Measurements from ENCODE around the gene GOLGA5. TPM values are rescaled to one million over a fixed set of nuclear protein-coding genes. Genes with fewer than 3 reads are reported as not detected.
"Not testable (repeated sequence)": the region's sequence is repeated elsewhere in the genome, so short reads cannot be mapped to it uniquely, and the experiment has no call there.

GOLGA5 gene
- total RNA-seq, 1 experiment from 2014 or later: 25.4 TPM

DNA sequence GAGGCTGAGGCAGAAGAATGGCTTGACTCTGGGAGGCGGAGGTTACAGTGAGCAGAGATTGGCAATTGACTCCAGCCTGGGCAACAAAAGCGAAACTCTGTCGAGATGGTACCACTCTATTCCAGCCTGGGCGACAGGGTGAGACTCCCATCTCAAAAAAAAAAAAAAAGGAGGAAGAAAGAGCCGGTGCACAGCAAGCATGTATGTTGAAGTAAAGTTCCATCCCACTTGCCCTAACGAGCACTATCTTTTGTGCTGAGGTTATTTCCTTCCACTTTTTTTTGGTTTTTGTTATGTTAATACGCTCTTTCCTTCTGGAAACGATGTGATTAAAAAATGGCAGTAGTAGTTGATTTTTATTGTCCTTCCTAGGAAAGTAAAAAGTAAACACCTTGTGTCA is 19.5 kb upstream of the GOLGA5 start:
- H2BK12ac ChIP-seq (ENCODE audit: insufficient read length, low read depth, low read length): no peak overlapping the region
- H4K91ac ChIP-seq (ENCODE audit: insufficient read length, low read depth, low read length): no peak overlapping the region
- no peaks in the 10 kb centered on the region for H3K9me3 ChIP-seq (ENCODE audit: control insufficient read depth, low read depth, low read length)
- H3K56ac ChIP-seq (ENCODE audit: insufficient read length, low read depth, low read length): no peak overlapping the region
- Mint-ChIP-seq H3K4me3 (no peak overlapping the region), H3K27me3 (ENCODE audit: low read depth) (peaks cover 8% of the 10 kb centered on the region), H3K36me3 (ENCODE audit: insufficient read depth in 1 of 3, low read depth in 3 of 3) (no peaks in the 10 kb centered on the region), H3K27ac (no peak overlapping the region), H3K4me1 (peaks cover 0 to 3% of the 10 kb centered on the region in 2 experiments; a peak in 1 of 4 replicates), H3K9me3 (no peaks in the 10 kb centered on the region)
- H2BK5ac ChIP-seq (ENCODE audit: insufficient read length, low read length): no peak overlapping the region
- H3K14ac ChIP-seq (ENCODE audit: insufficient read depth, low read length): no peak overlapping the region
- TF ChIP-seq, protein P1, sequence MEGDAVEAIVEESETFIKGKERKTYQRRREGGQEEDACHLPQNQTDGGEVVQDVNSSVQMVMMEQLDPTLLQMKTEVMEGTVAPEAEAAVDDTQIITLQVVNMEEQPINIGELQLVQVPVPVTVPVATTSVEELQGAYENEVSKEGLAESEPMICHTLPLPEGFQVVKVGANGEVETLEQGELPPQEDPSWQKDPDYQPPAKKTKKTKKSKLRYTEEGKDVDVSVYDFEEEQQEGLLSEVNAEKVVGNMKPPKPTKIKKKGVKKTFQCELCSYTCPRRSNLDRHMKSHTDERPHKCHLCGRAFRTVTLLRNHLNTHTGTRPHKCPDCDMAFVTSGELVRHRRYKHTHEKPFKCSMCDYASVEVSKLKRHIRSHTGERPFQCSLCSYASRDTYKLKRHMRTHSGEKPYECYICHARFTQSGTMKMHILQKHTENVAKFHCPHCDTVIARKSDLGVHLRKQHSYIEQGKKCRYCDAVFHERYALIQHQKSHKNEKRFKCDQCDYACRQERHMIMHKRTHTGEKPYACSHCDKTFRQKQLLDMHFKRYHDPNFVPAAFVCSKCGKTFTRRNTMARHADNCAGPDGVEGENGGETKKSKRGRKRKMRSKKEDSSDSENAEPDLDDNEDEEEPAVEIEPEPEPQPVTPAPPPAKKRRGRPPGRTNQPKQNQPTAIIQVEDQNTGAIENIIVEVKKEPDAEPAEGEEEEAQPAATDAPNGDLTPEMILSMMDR (conservative IDR thresholded peaks at IDR 0.05): no peak
- no peak overlapping the region for H3K9ac ChIP-seq (ENCODE audit: extremely low read depth, insufficient read length, low read length)
- H3K27ac ChIP-seq (ENCODE audit: insufficient read length, low read depth, low read length): no peak overlapping the region
- H3K23ac ChIP-seq (ENCODE audit: insufficient read length, low read depth, low read length): no peak overlapping the region
- no peak overlapping the region for H4K5ac ChIP-seq (ENCODE audit: insufficient read length, low read depth, low read length)
- H3K23me2 ChIP-seq (ENCODE audit: insufficient read length, low read depth, low read length, poor library complexity, severe bottlenecking): no peaks in the 10 kb centered on the region
- no peak overlapping the region for H3T11ph ChIP-seq (ENCODE audit: low read length)
- no peaks in the 10 kb centered on the region for H3K79me2 ChIP-seq (ENCODE audit: insufficient read depth, low read length)
- H4K8ac ChIP-seq (replicated peaks; ENCODE audit: insufficient read length, low read depth, low read length): no peak overlapping the region
- no CpG with 5 or more reads among the region's 8 CpGs for WGBS (ENCODE audit: extremely low coverage, insufficient read length, low lambda C conversion rate)
- H2BK120ac ChIP-seq (ENCODE audit: low read depth, low read length, poor library complexity, severe bottlenecking): no peak overlapping the region
- no peak for DNase-seq
- H3K27me3 ChIP-seq (ENCODE audit: insufficient read depth, low read length): no peaks in the 10 kb centered on the region
- H2AFZ ChIP-seq (ENCODE audit: low read length): no peak overlapping the region
- H3K4ac ChIP-seq (ENCODE audit: low read depth, low read length): no peak overlapping the region
- no peak overlapping the region for H2BK15ac ChIP-seq (ENCODE audit: low read depth, low read length)
- H3K4me2 ChIP-seq (ENCODE audit: insufficient read depth, insufficient read length, low read length): no peak overlapping the region
- no peaks in the 10 kb centered on the region for H4K20me1 ChIP-seq (ENCODE audit: control insufficient read depth, insufficient read depth, insufficient read length)
- H2BK20ac ChIP-seq (ENCODE audit: low read depth, low read length, poor library complexity, severe bottlenecking): no peak overlapping the region
- H3K79me1 ChIP-seq (ENCODE audit: insufficient read depth, low read depth, low read length, poor library complexity, severe bottlenecking): no peaks in the 10 kb centered on the region
- H3K4me1 ChIP-seq (ENCODE audit: insufficient read depth, low read length): no peaks in the 10 kb centered on the region; the same call in 1 of the 2 replicates
- H3K18ac ChIP-seq (ENCODE audit: insufficient read length, low read depth, low read length): no peak overlapping the region
- H2AK5ac ChIP-seq (ENCODE audit: insufficient read length, low read length): no peak overlapping the region

- H3K4me1 Mint-ChIP-seq; H2BK12ac ChIP-seq (ENCODE audit: insufficient read length, low read depth, low read length); H3K27me3 Mint-ChIP-seq (ENCODE audit: low read depth); DNase-seq; H3K4me1 ChIP-seq (ENCODE audit: insufficient read depth, low read length); H3K9me3 Mint-ChIP-seq; H3K9ac ChIP-seq (ENCODE audit: extremely low read depth, insufficient read length, low read length); H4K20me1 ChIP-seq (ENCODE audit: control insufficient read depth, insufficient read depth, insufficient read length); H3K9me3 ChIP-seq (ENCODE audit: control insufficient read depth, low read depth, low read length); H2AK5ac ChIP-seq (ENCODE audit: insufficient read length, low read length); H2BK120ac ChIP-seq (ENCODE audit: low read depth, low read length, poor library complexity, severe bottlenecking); H3K27ac Mint-ChIP-seq; H3K23ac ChIP-seq (ENCODE audit: insufficient read length, low read depth, low read length); H3K79me2 ChIP-seq (ENCODE audit: insufficient read depth, low read length); H3K4me3 Mint-ChIP-seq; H2BK15ac ChIP-seq (ENCODE audit: low read depth, low read length); H3K18ac ChIP-seq (ENCODE audit: insufficient read length, low read depth, low read length); H3T11ph ChIP-seq (ENCODE audit: low read length); H3K79me1 ChIP-seq (ENCODE audit: insufficient read depth, low read depth, low read length, poor library complexity, severe bottlenecking); H3K27me3 ChIP-seq (ENCODE audit: insufficient read depth, low read length); H2BK20ac ChIP-seq (ENCODE audit: low read depth, low read length, poor library complexity, severe bottlenecking); H4K5ac ChIP-seq (ENCODE audit: insufficient read length, low read depth, low read length); H4K8ac ChIP-seq (replicated peaks; ENCODE audit: insufficient read length, low read depth, low read length); H3K56ac ChIP-seq (ENCODE audit: insufficient read length, low read depth, low read length); H4K91ac ChIP-seq (ENCODE audit: insufficient read length, low read depth, low read length); H3K4me2 ChIP-seq (ENCODE audit: insufficient read depth, insufficient read length, low read length); H2AFZ ChIP-seq (ENCODE audit: low read length); H3K14ac ChIP-seq (ENCODE audit: insufficient read depth, low read length); H3K23me2 ChIP-seq (ENCODE audit: insufficient read length, low read depth, low read length, poor library complexity, severe bottlenecking); H3K27ac ChIP-seq (ENCODE audit: insufficient read length, low read depth, low read length); H3K36me3 Mint-ChIP-seq (ENCODE audit: insufficient read depth in 1 of 3, low read depth in 3 of 3); H2BK5ac ChIP-seq (ENCODE audit: insufficient read length, low read length); H3K4ac ChIP-seq (ENCODE audit: low read depth, low read length): not testable (repeated sequence)
- WGBS (ENCODE audit: extremely low coverage, insufficient read length, low lambda C conversion rate): no CpG with 5 or more reads among the region's 2 CpGs
Measured at GRCh38 chr14:92775292-92775691, 18.8 kb upstream of the GOLGA5 start.

Measured in H9 (cell line).